Stimulated activated CD8-positive, alpha-beta memory T cell treated with anti-CD3 and anti-CD28 coated beads, Interleukin-2, amount 100 ng/mL, for 1 hour (primary cell): ENCODE results near the gene LOC101059915.
"Not testable (repeated sequence)": the region's sequence is repeated elsewhere in the genome, so short reads cannot be mapped to it uniquely, and the experiment has no call there.

ENCODE experiments used
- DNase-seq, 2 donors: peaks; one replicate each; pipeline ENCODE4 v3.0.0-alpha.2; 2020; ENCODE audit warnings: low read depth in 2 of 2

Gene LOC101059915

GRCh38 chrX:71640002-71640401 is 27.3 kb upstream of the LOC101059915 start:
- no peak for DNase-seq

GRCh38 chrX:71644406-71644805 is 22.9 kb upstream of the LOC101059915 start:
- not testable (repeated sequence) for DNase-seq

- DNase-seq: no peak
Measured at GRCh38 chrX:71650333-71650969, 16.9 kb upstream of the LOC101059915 start.

- peak; percentile 11 to 14 for DNase-seq
Measured at GRCh38 chrX:71652405-71652804, 14.9 kb upstream of the LOC101059915 start.

GRCh38 chrX:71653344-71653743 is 14.0 kb upstream of the LOC101059915 start:
- DNase-seq: no peak

GRCh38 chrX:71657267-71657666 is 10.1 kb upstream of the LOC101059915 start:
- no peak for DNase-seq

GRCh38 chrX:71659342-71659741 is 8.0 kb upstream of the LOC101059915 start:
- no peak for DNase-seq

GRCh38 chrX:71659959-71660358 is 7.4 kb upstream of the LOC101059915 start:
- DNase-seq: no peak

- no peak for DNase-seq
Measured at GRCh38 chrX:71660562-71661416, 6.6 kb upstream of the LOC101059915 start.

- DNase-seq: no peak
Measured at GRCh38 chrX:71661919-71662318, 5.4 kb upstream of the LOC101059915 start.

- DNase-seq: not testable (repeated sequence)
Measured at GRCh38 chrX:71662654-71663053, 4.7 kb upstream of the LOC101059915 start.

- peak in 1 of 2 donors; percentile 18 for DNase-seq
Measured at GRCh38 chrX:71663238-71663637, 4.1 kb upstream of the LOC101059915 start.

GRCh38 chrX:71664202-71664601 is 3.1 kb upstream of the LOC101059915 start:
- not testable (repeated sequence) for DNase-seq

GRCh38 chrX:71664889-71665491 is 2.4 kb upstream of the LOC101059915 start:
- no peak for DNase-seq

GRCh38 chrX:71665747-71666146 is 1.6 kb upstream of the LOC101059915 start:
- no peak for DNase-seq

GRCh38 chrX:71666240-71667223 is 814 bp upstream of the LOC101059915 start:
- DNase-seq: no peak

- no peak for DNase-seq
Measured at GRCh38 chrX:71668248-71668595, 876 bp downstream of the LOC101059915 start.

GRCh38 chrX:71669492-71669891 is 2.1 kb downstream of the LOC101059915 start:
- no peak for DNase-seq

GRCh38 chrX:71669947-71670346 is 2.6 kb downstream of the LOC101059915 start:
- not testable (repeated sequence) for DNase-seq

- DNase-seq: no peak
Measured at GRCh38 chrX:71671043-71671780, 3.9 kb downstream of the LOC101059915 start.

- no peak for DNase-seq
Measured at GRCh38 chrX:71671938-71672337, 4.6 kb downstream of the LOC101059915 start.
